Spleen (tissue), 11 donors: ENCODE results near the gene JAKMIP1. TPM values are rescaled to one million over a fixed set of nuclear protein-coding genes. Genes with fewer than 3 reads are reported as not detected.

Experiments
- DNase-seq: peaks from one replicate; pipeline ENCODE4 v3.0.0-alpha.2; 2020
- H3K27ac ChIP-seq, 8 donors: fragments of 200-600 bp; sonication (generic) in 7 of 8; 1 replicate in 4 of 8; 2 replicates in 4 of 8; pipeline versions ENCODE4 v1.5.0 to v1.8.0; 2016 to 2021; ENCODE audit warnings: inconsistent platforms in 4 of 8, mild to moderate bottlenecking in 4 of 8, moderate library complexity in 1 of 8
- H3K27me3 ChIP-seq, 7 donors: fragments of 200-600 bp; sonication (generic) in 6 of 7; replicated peaks in 1 of 7; 1 replicate in 4 of 7; 2 replicates in 3 of 7; pipeline versions ENCODE4 v1.5.0 to v1.8.0; 2016 to 2021; ENCODE audit warnings: inconsistent platforms in 3 of 7, mild to moderate bottlenecking in 1 of 7
- H3K36me3 ChIP-seq, 6 donors: fragments of 200-600 bp; sonication (generic) in 5 of 6; 1 replicate in 4 of 6; 2 replicates in 2 of 6; pipeline versions ENCODE4 v1.5.0 to v1.8.0; 2016 to 2021; ENCODE audit warnings: inconsistent platforms in 2 of 6
- H3K4me1 ChIP-seq, 6 donors: fragments of 200-600 bp; sonication (generic) in 5 of 6; 1 replicate in 3 of 6; 2 replicates in 3 of 6; pipeline versions ENCODE4 v1.5.0 to v1.8.0; 2016 to 2021; ENCODE audit warnings: inconsistent platforms in 3 of 6
- H3K4me3 ChIP-seq, 8 donors: fragments of 200-600 bp; sonication (generic) in 7 of 8; 1 replicate in 4 of 8; 2 replicates in 4 of 8; pipeline versions ENCODE4 v1.5.0 to v1.8.0; 2016 to 2021; ENCODE audit warnings: inconsistent platforms in 4 of 8, mild to moderate bottlenecking in 4 of 8, moderate library complexity in 2 of 8
- H3K9me3 ChIP-seq, 8 donors: fragments of 200-600 bp; sonication (generic) in 7 of 8; 1 replicate in 4 of 8; 2 replicates in 4 of 8; pipeline versions ENCODE4 v1.5.0 to v1.8.0; 2016 to 2021; ENCODE audit warnings: inconsistent platforms in 4 of 8
- CTCF ChIP-seq, 11 experiments: fragments of 200-600 bp in 7 of 11; fragments of 450-650 bp in 4 of 11; sonication (generic) in 4 of 11; IDR thresholded peaks in 8 of 11; conservative IDR thresholded peaks in 3 of 11; 1 replicate in 7 of 11; 2 replicates in 4 of 11; pipeline versions ENCODE4 v1.4.0 to v1.8.0; 2016 to 2021; ENCODE audit warnings: antibody characterized with exemption in 11 of 11, inconsistent platforms in 4 of 11, mild to moderate bottlenecking in 1 of 11
- POLR2A ChIP-seq, 3 donors: fragments of 450-650 bp; IDR thresholded peaks; one replicate each; pipeline ENCODE4 v1.5.1; 2017; ENCODE audit warnings: antibody characterized with exemption in 3 of 3, mild to moderate bottlenecking in 1 of 3
- POLR2AphosphoS5 ChIP-seq, 3 donors: sonication (generic); formaldehyde crosslinking; IDR thresholded peaks; one replicate each; pipeline ENCODE4 v1.5.1; 2017; ENCODE audit warnings: antibody characterized with exemption in 3 of 3
- WGBS, 5 donors: extraction: QIAGEN DNeasy Blood & Tissue Kit in 3 of 5; methylation state at CpG; one replicate each; pipeline versions ENCODE4 v1.1.5 to v1.1.7; 2013 to 2018; 5-methylcytosine and 5-hydroxymethylcytosine counted together
- intact Hi-C: fragments of 100-400 bp; cut with DNase I; formaldehyde crosslinking; loops from one replicate; pipeline ENCODE4 v1.15.0; 2023; ENCODE audit warnings: low total_unique reads
- polyA plus RNA-seq, 3 donors: library from polyadenylated mRNA; stranded (reverse); fragments of 200-250 nt; gene quantifications; one replicate each; pipeline ENCODE4 v1.2.1, GENCODE V29; 2013
- total RNA-seq, 7 donors: library from RNA; depleted of rRNA in 3 of 7; stranded (reverse); fragments of >200 nt in 3 of 7; fragmentation: NEBNext Ultra II Directional in 4 of 7; extraction: Animal tissue kit (Norgen Biotek cat#: 25700) in 4 of 7; gene quantifications; one replicate each; pipeline versions ENCODE4 v1.1.0 to v1.2.1, GENCODE V29; 2016 to 2021
- donor health status: healthy with polysubstance abuse.
- donor health status: DM: no; HTN: no; CAD: no; lungs with moderate emphysema.
- donor health status: DM: no; HTN: no; CAD: no.
- donor health status: Bipolar disorder and iron deficiency.
- donor health status: healthy.
- donor health status: DM: no; HTN: no; CAD: no.
- donor health status: DM: yes; HTN: yes; CAD: no.

Gene JAKMIP1
- total and polyA plus RNA-seq, 10 donors, result 0.37 to 8.7 (median 2.6) TPM

DNA sequence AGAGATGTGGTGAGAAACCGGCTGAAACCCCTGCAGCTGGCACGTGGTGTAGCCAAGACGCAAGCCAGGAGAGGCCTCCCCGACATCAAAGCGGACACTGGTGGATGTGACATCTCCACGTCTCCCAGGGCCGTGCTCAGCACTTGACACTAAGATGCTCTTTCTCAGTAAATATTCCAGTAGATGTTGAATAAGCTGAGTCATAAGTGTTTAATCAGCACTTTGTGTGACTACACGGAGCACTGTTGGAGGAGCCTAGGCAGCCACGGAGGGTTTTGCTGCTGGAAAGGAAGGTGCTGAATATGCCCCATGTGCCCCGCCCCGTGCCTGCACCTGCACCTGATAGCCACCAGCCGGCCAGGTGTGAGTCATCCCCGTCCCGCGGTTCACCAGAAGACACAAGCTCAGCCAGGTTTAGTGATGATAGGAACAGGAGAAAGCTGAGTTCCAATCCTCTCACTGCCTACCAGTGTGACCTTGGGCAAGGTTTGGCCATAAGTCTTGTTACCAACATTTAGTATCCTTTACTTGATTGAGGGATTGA, 153.1 kb downstream of the JAKMIP1 start:
- Histone ChIP-seq H3K27ac (no peak overlapping the region), H3K27me3 (peaks cover 0 to 52% (median 0%) of the 10 kb centered on the region in 7 donors), H3K9me3 (no peaks in the 10 kb centered on the region), H3K4me1 (no peaks in the 10 kb centered on the region), H3K4me3 (no peak overlapping the region), H3K36me3 (no peaks in the 10 kb centered on the region)
- 84 to 90% (median 84%) methylated on average over 15 of the region's 15 CpGs for WGBS, 5 donors
- no peak for TF ChIP-seq POLR2AphosphoS5 (IDR thresholded peaks at IDR 0.05)
- TF ChIP-seq CTCF (IDR thresholded peaks at IDR 0.05 in 8 of 11, conservative IDR thresholded peaks at IDR 0.05 in 3 of 11), result no peak
- no peak for TF ChIP-seq POLR2A (IDR thresholded peaks at IDR 0.05)
- intact Hi-C loops, result no loop called here
- DNase-seq, result no peak

DNA sequence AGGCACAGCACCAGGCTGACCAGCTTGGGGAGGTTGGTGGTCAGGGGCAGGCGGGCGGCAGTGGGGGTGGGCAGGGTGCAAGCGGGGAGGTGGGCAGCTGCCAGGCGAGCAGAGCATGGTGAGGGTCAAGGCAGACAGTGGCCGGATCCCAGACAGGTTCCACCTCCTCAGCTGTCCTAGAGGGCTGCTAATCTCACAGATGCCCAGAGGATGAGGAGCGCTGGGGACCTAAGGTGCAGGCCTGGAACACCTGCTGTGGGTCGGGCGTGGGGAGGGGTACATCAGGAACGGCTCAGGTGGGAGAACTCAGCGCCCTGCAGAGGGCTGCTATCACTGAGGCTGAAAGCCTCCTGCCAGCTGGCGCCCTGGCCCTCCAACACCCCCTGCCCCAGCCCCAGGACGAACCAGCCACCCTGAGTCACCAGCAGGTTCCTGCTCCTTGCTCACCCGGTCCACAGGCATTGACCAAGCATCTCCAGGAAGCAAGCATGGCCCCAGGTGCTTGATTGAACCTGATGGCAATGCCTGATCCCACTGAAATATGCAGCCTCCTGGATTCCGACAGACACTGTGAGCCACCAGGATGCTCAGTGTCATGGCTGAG, 153.7 kb downstream of the JAKMIP1 start:
- H3K4me1 ChIP-seq, result no peaks in the 10 kb centered on the region
- no peak overlapping the region for H3K4me3 ChIP-seq
- no peak overlapping the region for H3K27ac ChIP-seq
- no peaks in the 10 kb centered on the region for H3K9me3 ChIP-seq
- 82 to 94% (median 87%) methylated on average over 10 to 14 of the region's 14 CpGs for WGBS, 5 donors
- intact Hi-C loops, result no loop called here
- no peaks in the 10 kb centered on the region for H3K36me3 ChIP-seq
- DNase-seq, result no peak
- TF ChIP-seq CTCF (IDR thresholded peaks at IDR 0.05 in 8 of 11, conservative IDR thresholded peaks at IDR 0.05 in 3 of 11) (no peak), POLR2AphosphoS5 (IDR thresholded peaks at IDR 0.05) (no peak), POLR2A (IDR thresholded peaks at IDR 0.05) (no peak)
- H3K27me3 ChIP-seq, result peaks cover 0 to 52% (median 0%) of the 10 kb centered on the region in 7 donors

DNA sequence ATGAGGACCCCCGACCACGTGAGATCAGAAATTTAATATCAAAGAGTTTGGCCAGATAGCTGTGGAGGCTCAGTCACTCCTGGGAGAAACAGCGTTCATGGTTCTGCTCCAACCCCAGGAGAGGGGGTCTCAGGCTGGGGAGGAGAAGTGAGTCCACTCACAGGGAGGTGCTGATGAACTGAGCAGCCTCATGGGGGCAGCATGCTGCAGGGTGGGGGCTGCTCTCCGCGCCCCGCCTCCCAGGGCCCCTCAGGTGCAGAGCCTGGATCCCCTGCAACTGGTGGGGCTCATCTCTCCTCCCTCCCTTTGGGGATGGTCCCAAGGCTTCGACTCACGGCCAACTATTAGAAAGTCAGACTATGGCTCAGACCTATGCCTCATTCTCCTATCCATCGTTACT, 155.5 kb downstream of the JAKMIP1 start:
- Histone ChIP-seq H3K27me3 (peaks cover 0 to 42% (median 0%) of the 10 kb centered on the region in 7 donors), H3K4me3 (no peak overlapping the region), H3K9me3 (no peaks in the 10 kb centered on the region), H3K36me3 (no peaks in the 10 kb centered on the region), H3K27ac (no peak overlapping the region), H3K4me1 (no peaks in the 10 kb centered on the region)
- 40 to 55% (median 46%) methylated on average over 9 of the region's 9 CpGs for WGBS, 5 donors
- TF ChIP-seq POLR2A (IDR thresholded peaks at IDR 0.05) (no peak), CTCF (IDR thresholded peaks at IDR 0.05 in 8 of 11, conservative IDR thresholded peaks at IDR 0.05 in 3 of 11) (no peak), POLR2AphosphoS5 (IDR thresholded peaks at IDR 0.05) (no peak)
- intact Hi-C loops, result no loop called here
- no peak for DNase-seq

DNA sequence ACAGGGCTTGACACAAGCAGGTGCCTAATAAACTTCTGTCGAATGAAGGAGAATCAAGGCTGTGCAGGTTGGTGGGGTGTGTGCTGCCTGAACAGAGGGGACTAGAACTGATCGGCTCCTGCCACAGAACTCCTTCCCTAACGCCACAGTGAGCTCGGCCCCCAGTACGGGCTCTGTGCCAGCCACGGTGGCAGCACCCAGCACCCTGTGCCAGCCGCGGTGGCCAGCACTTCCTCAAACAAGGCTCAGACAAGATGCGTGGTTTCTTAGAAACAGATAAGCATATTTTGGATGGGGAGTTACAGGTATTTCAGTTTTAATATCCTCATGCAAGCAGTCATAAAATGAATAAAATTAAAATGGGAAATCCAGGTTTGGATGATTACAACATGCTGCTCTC, 156.1 kb downstream of the JAKMIP1 start:
- DNase-seq, result no peak
- H3K4me3 ChIP-seq, result no peak overlapping the region
- H3K27me3 ChIP-seq, result peaks cover 0 to 42% (median 0%) of the 10 kb centered on the region in 7 donors
- H3K36me3 ChIP-seq, result no peaks in the 10 kb centered on the region
- intact Hi-C loops, result no loop called here
- H3K4me1 ChIP-seq, result no peaks in the 10 kb centered on the region
- TF ChIP-seq POLR2AphosphoS5 (IDR thresholded peaks at IDR 0.05), result no peak
- no peak for TF ChIP-seq CTCF (IDR thresholded peaks at IDR 0.05 in 8 of 11, conservative IDR thresholded peaks at IDR 0.05 in 3 of 11)
- no peak for TF ChIP-seq POLR2A (IDR thresholded peaks at IDR 0.05)
- 15 to 48% (median 26%) methylated on average over 7 to 9 of the region's 9 CpGs for WGBS, 5 donors
- H3K9me3 ChIP-seq, result no peaks in the 10 kb centered on the region
- H3K27ac ChIP-seq, result no peak overlapping the region
